HG03460 (cell line): ENCODE data around the gene PTPRT.

Experiments
- ATAC-seq: cut with Tn5 transposase; IDR thresholded peaks from one replicate; pipeline ENCODE4 v1.9.1; 2021; ENCODE audit not compliant: unreplicated experiment

PTPRT gene

GRCh38 chr20:42576167-42576566, 613.5 kb downstream of the PTPRT start:
- ATAC-seq = no peak

- ATAC-seq = no peak
Observed at GRCh38 chr20:42572320-42573016, 617.2 kb downstream of the PTPRT start.

- ATAC-seq = no peak
Observed at GRCh38 chr20:42567409-42567808, 622.3 kb downstream of the PTPRT start.

- ATAC-seq = no peak
Observed at GRCh38 chr20:42565235-42565995, 624.3 kb downstream of the PTPRT start.

GRCh38 chr20:42559665-42560064, 630.0 kb downstream of the PTPRT start:
- no peak for ATAC-seq

GRCh38 chr20:42556575-42556974, 633.1 kb downstream of the PTPRT start:
- no peak for ATAC-seq

GRCh38 chr20:42553374-42553773, 636.3 kb downstream of the PTPRT start:
- no peak for ATAC-seq

GRCh38 chr20:42549496-42549895, 640.2 kb downstream of the PTPRT start:
- ATAC-seq = no peak

GRCh38 chr20:42544926-42545325, 644.8 kb downstream of the PTPRT start:
- no peak for ATAC-seq

GRCh38 chr20:42532831-42533230, 656.9 kb downstream of the PTPRT start:
- no peak for ATAC-seq

- ATAC-seq = no peak
Observed at GRCh38 chr20:42531508-42531961, 658.2 kb downstream of the PTPRT start.

GRCh38 chr20:42530855-42531448, 658.8 kb downstream of the PTPRT start:
- no peak for ATAC-seq

- ATAC-seq = no peak
Observed at GRCh38 chr20:42530191-42530590, 659.5 kb downstream of the PTPRT start.

GRCh38 chr20:42524058-42524457, 665.6 kb downstream of the PTPRT start:
- no peak for ATAC-seq

GRCh38 chr20:42516692-42517091, 673.0 kb downstream of the PTPRT start:
- no peak for ATAC-seq

- no peak for ATAC-seq
Observed at GRCh38 chr20:42510686-42511085, 679.0 kb downstream of the PTPRT start.

- ATAC-seq = no peak
Observed at GRCh38 chr20:42507874-42508273, 681.8 kb downstream of the PTPRT start.

- ATAC-seq = no peak
Observed at GRCh38 chr20:42506397-42506796, 683.3 kb downstream of the PTPRT start.

- no peak for ATAC-seq
Observed at GRCh38 chr20:42502591-42502990, 687.1 kb downstream of the PTPRT start.

GRCh38 chr20:42496595-42496994, 693.1 kb downstream of the PTPRT start:
- ATAC-seq = no peak

- ATAC-seq = no peak
Observed at GRCh38 chr20:42494290-42494689, 695.4 kb downstream of the PTPRT start.

- ATAC-seq = no peak
Observed at GRCh38 chr20:42493001-42493400, 696.7 kb downstream of the PTPRT start.
